ENCODE results near the gene LARGE2. TPM values are rescaled to one million over a fixed set of nuclear protein-coding genes. Genes with fewer than 3 reads are reported as not detected.

The LARGE2 gene
- total and polyA plus RNA-seq, 2 of the 13 experiments (the other 11 are each of a cell fraction or from before 2014, with no cell fraction given) = 8.5 to 21.6 TPM

- TF ChIP-seq RNF219 (CRISPR knock-in tag; IDR thresholded peaks at IDR 0.05) (no peak), XRCC5 (optimal IDR thresholded peaks at IDR 0.05; ENCODE audit: low read length) (no peak), ZNF335 (CRISPR knock-in tag; IDR thresholded peaks at IDR 0.05) (no peak), ZNF326 (CRISPR knock-in tag; IDR thresholded peaks at IDR 0.05; ENCODE audit: borderline replicate concordance) (no peak), ZNF550 (CRISPR knock-in tag; IDR thresholded peaks at IDR 0.05; ENCODE audit: borderline replicate concordance) (no peak), U2AF2 (IDR thresholded peaks at IDR 0.05; ENCODE audit: low read depth, low read length) (no peak), TFDP1 (CRISPR knock-in tag; IDR thresholded peaks at IDR 0.05; ENCODE audit: borderline replicate concordance) (no peak), IRX3 (CRISPR knock-in tag; IDR thresholded peaks at IDR 0.05; ENCODE audit: borderline replicate concordance, low read depth) (no peak), ZNF142 (CRISPR knock-in tag; IDR thresholded peaks at IDR 0.05) (no peak), SP140L (CRISPR knock-in tag; IDR thresholded peaks at IDR 0.05; ENCODE audit: borderline replicate concordance) (no peak), GATA4 (IDR thresholded peaks at IDR 0.05; ENCODE audit: borderline replicate concordance, low read depth) (no peak)
These were observed 17.4 kb downstream of the LARGE2 start (continued) for GRCh38 chr11:45939836-45940235.

Measured in HepG2 (cell line).